Endothelial cell of umbilical vein (primary cell): ENCODE data around the gene GOLIM4.

Source experiments
- CTCF ChIP-seq, 2 donors: IDR thresholded peaks; 1 replicate in 1 of 2; 2 replicates in 1 of 2; pipeline ENCODE4 v1.5.1; 2011; ENCODE audit warnings: low read length in 2 of 2, mild to moderate bottlenecking in 2 of 2, moderate library complexity in 2 of 2, control low read depth in 1 of 2, inconsistent platforms in 1 of 2, low read depth in 1 of 2; ENCODE audit not compliant: insufficient read depth in 1 of 2; ENCODE audit errors: extremely low read depth in 1 of 2
- EZH2 ChIP-seq: IDR thresholded peaks from 2 replicates; pipeline ENCODE4 v1.6.1; 2012; ENCODE audit warnings: borderline replicate concordance, low read depth, mild to moderate bottlenecking, moderate library complexity, low read length, inconsistent platforms; ENCODE audit not compliant: severe bottlenecking

- TF ChIP-seq CTCF (IDR thresholded peaks at IDR 0.05; ENCODE audit: extremely low read depth in 1 of 2, insufficient read depth in 1 of 2, low read depth in 1 of 2, low read length in 2 of 2) (no peak), EZH2 (no peak)
These were observed 15.1 kb downstream of the GOLIM4 start for GRCh38 chr3:168080499-168081170.
